Pancreas (tissue), 10 donors: ENCODE data around the gene WAC. TPM values are rescaled to one million over a fixed set of nuclear protein-coding genes. Genes with fewer than 3 reads are reported as not detected.
"Not testable (repeated sequence)": the region's sequence is repeated elsewhere in the genome, so short reads cannot be mapped to it uniquely, and the experiment has no call there.

Experiments
- ATAC-seq, 4 donors: fragments of 200-7000 bp; cut with Tn5 transposase; one replicate each; pipeline versions ENCODE4 v1.8.0 to v1.9.1; 2020; ENCODE audit warnings: mild to moderate bottlenecking in 4 of 4, moderate library complexity in 4 of 4
- DNase-seq, 6 donors: peaks; one replicate each; pipeline ENCODE4 v3.0.0-alpha.2; 2020
- FAIRE-seq: peaks from 2 replicates; lab custom pipeline; 2012; peaks lifted over from hg19 to GRCh38; lab: Jason Lieb, UNC
- H3K27ac ChIP-seq, 4 donors: fragments of 200-600 bp; sonication (generic); 1 replicate in 3 of 4; 2 replicates in 1 of 4; pipeline versions ENCODE4 v1.5.0 to v1.8.0; 2020
- H3K27me3 ChIP-seq, 4 donors: fragments of 200-600 bp; one replicate each; pipeline ENCODE4 v1.8.0; 2021
- H3K36me3 ChIP-seq, 3 donors: fragments of 200-600 bp; sonication (generic) in 1 of 3; one replicate each; pipeline versions ENCODE4 v1.5.0 to v1.8.0; 2020 to 2021
- H3K4me1 ChIP-seq, 3 donors: fragments of 200-600 bp; one replicate each; pipeline ENCODE4 v1.8.0; 2021
- H3K4me3 ChIP-seq, 4 donors: fragments of 200-600 bp; sonication (generic) in 2 of 4; one replicate each; pipeline versions ENCODE4 v1.5.0 to v1.8.0; 2020 to 2021
- H3K9me3 ChIP-seq, 4 donors: fragments of 200-600 bp; one replicate each; pipeline ENCODE4 v1.8.0; 2021
- WGBS, 2 donors: extraction: QIAGEN DNeasy Blood & Tissue Kit; methylation state at CpG; one replicate each; pipeline ENCODE4 v1.1.7; 2013; 5-methylcytosine and 5-hydroxymethylcytosine counted together
- intact Hi-C, 3 donors: fragments of 100-400 bp; cut with DNase I; formaldehyde crosslinking; loops; one replicate each; pipeline versions ENCODE4 v1.11.1 to v1.14.2; 2022
- polyA plus RNA-seq, 2 donors: library from polyadenylated mRNA; stranded (reverse); fragments of 200-250 nt; gene quantifications; one replicate each; pipeline ENCODE4 v1.2.3, GENCODE V29; 2013
- total RNA-seq, 6 donors: library from RNA; stranded (reverse); fragmentation: NEBNext Ultra II Directional in 4 of 6; extraction: Animal tissue kit (Norgen Biotek cat#: 25700) in 4 of 6; gene quantifications; one replicate each; pipeline versions ENCODE4 v1.2.1 to v1.2.4, GENCODE V29; 2021 to 2023
- TF ChIP-seq, protein P1 (sequence below), 4 donors: fragments of 200-600 bp; sonication (generic) in 3 of 4; IDR thresholded peaks; one replicate each; pipeline versions ENCODE4 v1.5.0 to v1.8.0; 2021; ENCODE audit warnings: antibody characterized with exemption in 4 of 4
- donor health status: healthy with polysubstance abuse.
- donor health status: DM: no; HTN: no; CAD: no; lungs with moderate emphysema.
- donor health status: DM: no; HTN: no; CAD: no.
- donor health status: control.
- donor health status: control.
- donor health status: Bipolar disorder and iron deficiency.
- donor health status: DM: yes; HTN: yes; CAD: no.
- donor health status: DM: no; HTN: no; CAD: no.
- donor health status: DM: no; HTN: no; CAD: no.
- donor health status: DM: yes; HTN: yes; CAD: no.

WAC gene
- total and polyA plus RNA-seq, 8 donors = 17.4 to 70.5 (median 43.6) TPM

DNA sequence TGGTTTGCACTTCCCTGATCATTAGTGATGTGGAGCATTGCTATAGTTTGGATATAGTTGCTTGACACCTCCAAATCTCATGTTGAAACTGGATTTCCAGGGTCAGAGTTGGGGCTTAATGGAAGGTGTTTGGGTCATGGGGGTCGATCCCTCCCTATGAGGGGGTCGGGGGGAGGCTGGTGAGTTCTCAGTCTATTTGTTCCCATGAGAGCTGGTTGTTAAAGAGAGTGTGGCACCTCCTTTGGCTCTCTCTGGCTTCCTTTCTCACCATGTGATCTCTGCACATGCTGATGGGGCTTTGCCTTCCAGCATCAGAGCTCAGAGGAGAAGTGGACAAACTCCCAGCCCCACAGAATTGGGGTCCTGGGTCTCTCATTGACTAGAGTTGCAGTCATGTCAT, 107.6 kb downstream of the WAC start:
- H3K4me3 ChIP-seq = no peak overlapping the region
- ATAC-seq (no peak), FAIRE-seq (no peak), DNase-seq (no peak)
- no peaks in the 10 kb centered on the region for H3K9me3 ChIP-seq
- no peaks in the 10 kb centered on the region for H3K36me3 ChIP-seq
- intact Hi-C loops = no loop called here
- WGBS, 2 donors = 37 to 50% methylated on average over 2 of the region's 2 CpGs
- H3K27ac ChIP-seq = no peak overlapping the region
- TF ChIP-seq, protein P1, sequence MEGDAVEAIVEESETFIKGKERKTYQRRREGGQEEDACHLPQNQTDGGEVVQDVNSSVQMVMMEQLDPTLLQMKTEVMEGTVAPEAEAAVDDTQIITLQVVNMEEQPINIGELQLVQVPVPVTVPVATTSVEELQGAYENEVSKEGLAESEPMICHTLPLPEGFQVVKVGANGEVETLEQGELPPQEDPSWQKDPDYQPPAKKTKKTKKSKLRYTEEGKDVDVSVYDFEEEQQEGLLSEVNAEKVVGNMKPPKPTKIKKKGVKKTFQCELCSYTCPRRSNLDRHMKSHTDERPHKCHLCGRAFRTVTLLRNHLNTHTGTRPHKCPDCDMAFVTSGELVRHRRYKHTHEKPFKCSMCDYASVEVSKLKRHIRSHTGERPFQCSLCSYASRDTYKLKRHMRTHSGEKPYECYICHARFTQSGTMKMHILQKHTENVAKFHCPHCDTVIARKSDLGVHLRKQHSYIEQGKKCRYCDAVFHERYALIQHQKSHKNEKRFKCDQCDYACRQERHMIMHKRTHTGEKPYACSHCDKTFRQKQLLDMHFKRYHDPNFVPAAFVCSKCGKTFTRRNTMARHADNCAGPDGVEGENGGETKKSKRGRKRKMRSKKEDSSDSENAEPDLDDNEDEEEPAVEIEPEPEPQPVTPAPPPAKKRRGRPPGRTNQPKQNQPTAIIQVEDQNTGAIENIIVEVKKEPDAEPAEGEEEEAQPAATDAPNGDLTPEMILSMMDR (IDR thresholded peaks at IDR 0.05) = no peak
- H3K27me3 ChIP-seq = no peaks in the 10 kb centered on the region
- no peaks in the 10 kb centered on the region for H3K4me1 ChIP-seq

DNA sequence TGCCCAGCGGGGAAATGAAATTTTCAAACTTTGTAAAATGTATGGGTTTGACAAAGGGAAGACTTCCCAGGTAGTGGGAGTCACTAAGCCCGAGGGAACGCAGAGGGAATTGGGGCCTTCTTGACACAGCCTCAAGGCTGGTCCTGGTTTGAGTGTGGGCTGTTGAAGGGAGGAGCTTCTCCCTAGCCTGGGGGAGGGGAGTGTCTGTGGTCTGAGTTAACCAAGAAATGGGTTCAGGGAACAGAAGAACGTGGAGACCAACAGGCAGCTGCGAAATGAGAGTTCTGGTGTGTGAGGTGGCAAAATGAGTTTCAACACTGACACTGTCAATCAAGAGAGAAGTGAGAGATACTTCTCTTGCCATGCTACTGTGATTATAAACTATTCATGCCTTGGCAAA, 111.7 kb downstream of the WAC start:
- ATAC-seq = no peak
- Histone ChIP-seq H3K27me3 (no peaks in the 10 kb centered on the region), H3K4me3 (no peak overlapping the region), H3K9me3 (no peaks in the 10 kb centered on the region), H3K36me3 (no peaks in the 10 kb centered on the region), H3K27ac (no peak overlapping the region), H3K4me1 (no peaks in the 10 kb centered on the region)
- intact Hi-C loops = no loop called here
- TF ChIP-seq, protein P1 (IDR thresholded peaks at IDR 0.05) = no peak
- 64 to 83% methylated on average over 5 of the region's 5 CpGs for WGBS, 2 donors
- no peak for FAIRE-seq
- DNase-seq = no peak

DNA sequence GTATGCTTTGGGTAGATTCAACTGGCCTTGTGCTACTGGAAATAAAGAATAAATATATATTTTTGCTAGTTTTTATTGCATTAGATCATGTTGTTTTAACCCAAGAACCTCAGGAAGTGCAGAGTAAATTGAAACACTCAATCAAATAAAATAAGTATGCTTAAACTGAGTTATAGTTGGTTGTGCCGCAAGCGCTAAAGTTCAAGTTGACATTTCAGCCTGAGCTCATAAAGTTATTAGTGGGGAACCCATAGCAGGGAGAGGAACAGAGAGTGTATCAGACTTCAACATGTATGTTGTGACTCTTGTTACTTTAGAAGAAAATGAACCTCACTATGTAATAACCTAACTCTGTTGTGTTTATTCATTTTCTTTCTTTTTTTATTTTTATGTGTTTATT, 119.2 kb downstream of the WAC start:
- FAIRE-seq = no peak
- Histone ChIP-seq H3K27ac (no peak overlapping the region), H3K4me3 (no peak overlapping the region), H3K4me1 (no peaks in the 10 kb centered on the region), H3K27me3 (no peaks in the 10 kb centered on the region), H3K9me3 (no peaks in the 10 kb centered on the region), H3K36me3 (no peaks in the 10 kb centered on the region)
- no peak for ATAC-seq
- TF ChIP-seq, protein P1 (IDR thresholded peaks at IDR 0.05) = no peak
- intact Hi-C loops = no loop called here
- WGBS, 2 donors = 97% methylated on average over 2 of the region's 2 CpGs
- DNase-seq = no peak

DNA sequence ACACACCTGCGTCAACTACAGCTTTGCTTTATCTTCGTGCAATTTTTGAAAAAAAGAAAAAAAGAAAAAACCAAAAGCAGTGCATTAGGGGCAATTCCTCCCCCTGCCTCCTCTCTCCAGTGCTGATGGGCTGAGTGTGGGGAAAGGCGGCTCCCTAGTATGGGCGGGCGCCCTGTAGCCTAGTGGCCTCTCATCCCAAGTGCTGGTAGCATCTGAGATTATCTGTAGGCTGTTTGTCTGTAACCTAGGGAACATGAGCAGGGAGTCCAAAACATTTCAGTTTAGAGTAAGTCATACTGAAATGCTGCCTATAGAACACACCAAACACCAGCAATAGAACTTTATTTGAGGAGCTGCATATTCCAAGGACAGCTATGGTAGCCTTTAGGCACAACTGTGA, 119.8 kb downstream of the WAC start:
- no peaks in the 10 kb centered on the region for H3K9me3 ChIP-seq
- H3K36me3 ChIP-seq = no peaks in the 10 kb centered on the region
- ATAC-seq = no peak
- intact Hi-C loops = no loop called here
- no peak overlapping the region for H3K27ac ChIP-seq
- no peak for FAIRE-seq
- TF ChIP-seq, protein P1 (IDR thresholded peaks at IDR 0.05) = no peak
- H3K4me3 ChIP-seq = no peak overlapping the region
- H3K4me1 ChIP-seq = no peaks in the 10 kb centered on the region
- 88 to 94% methylated on average over 5 of the region's 5 CpGs for WGBS, 2 donors
- H3K27me3 ChIP-seq = no peaks in the 10 kb centered on the region
- DNase-seq = no peak

DNA sequence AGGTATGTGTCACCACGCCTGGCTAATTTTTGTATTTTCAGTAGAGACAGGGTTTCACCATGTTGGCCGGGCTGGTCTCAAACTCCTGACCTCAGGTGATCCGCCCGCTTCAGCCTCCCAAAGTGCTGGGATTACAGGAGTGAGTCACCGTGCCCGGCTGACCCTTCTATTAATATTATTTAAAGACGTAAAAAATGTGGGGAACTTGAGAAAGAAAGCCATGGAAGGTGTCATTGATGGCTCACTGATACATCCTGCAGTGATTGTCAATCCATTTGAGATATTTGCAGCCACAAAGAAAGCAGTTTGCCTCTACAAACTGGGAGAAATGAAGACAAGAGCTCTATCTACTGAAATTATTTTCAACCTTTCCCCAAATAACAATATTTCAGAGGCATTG, 125.9 kb downstream of the WAC start:
- intact Hi-C loops, ATAC-seq, H3K36me3 ChIP-seq, FAIRE-seq, H3K9me3 ChIP-seq, DNase-seq, H3K27me3 ChIP-seq, H3K4me1 ChIP-seq, H3K4me3 ChIP-seq, H3K27ac ChIP-seq: not testable (repeated sequence)
- WGBS, 2 donors = 75 to 77% methylated on average over 7 of the region's 7 CpGs
